ENCODE data around the gene PRDM15. TPM values are rescaled to one million over a fixed set of nuclear protein-coding genes. Genes with fewer than 3 reads are reported as not detected.

PRDM15 gene
- total RNA-seq, 1 experiment from 2014 or later: 5.7 TPM

GRCh38 chr21:41825216-41825615 is 53.9 kb downstream of the PRDM15 start:
- no peaks in the 10 kb centered on the region for H3K27me3 Mint-ChIP-seq (ENCODE audit: insufficient read depth, unreplicated experiment)
- no peak overlapping the region for H3K27ac Mint-ChIP-seq (ENCODE audit: low read depth, unreplicated experiment)
- intact Hi-C loops (cut with micrococcal nuclease): no loop called here
- no peak overlapping the region for H3K4me3 Mint-ChIP-seq (ENCODE audit: unreplicated experiment)
- peaks cover 16% of the 10 kb centered on the region for H3K36me3 Mint-ChIP-seq (ENCODE audit: insufficient read depth, unreplicated experiment)
- H3K9me3 Mint-ChIP-seq (ENCODE audit: unreplicated experiment): no peaks in the 10 kb centered on the region
- ChIA-PET CTCF (interaction anchor here (0.6 to 3.5 kb wide), 6 partner anchors 13 to 293 kb away, joined by 3 to 18 read pairs (median 3); no protein-coding TSS in a partner anchor), POLR2A (interaction anchor here (0.6 kb wide), 1 partner anchor 300 kb away, joined by 4 read pairs; no protein-coding TSS in a partner anchor)
- no TSS peak for BruUV-seq (replicated peaks)
- H3K4me1 Mint-ChIP-seq (ENCODE audit: insufficient read depth, unreplicated experiment): no peaks in the 10 kb centered on the region
- DNase-seq (ENCODE audit: unreplicated experiment): no peak
- TF ChIP-seq CTCF (IDR thresholded peaks at IDR 0.05; ENCODE audit: unreplicated experiment): no peak

- H3K27me3 Mint-ChIP-seq (ENCODE audit: insufficient read depth, unreplicated experiment): no peaks in the 10 kb centered on the region
- H3K9me3 Mint-ChIP-seq (ENCODE audit: unreplicated experiment): no peaks in the 10 kb centered on the region
- CTCF ChIA-PET: interaction anchor here (0.7 to 3.5 kb wide), 6 partner anchors 14 to 293 kb away, joined by 3 to 18 read pairs (median 3); no protein-coding TSS in a partner anchor
- peaks cover 16% of the 10 kb centered on the region for H3K36me3 Mint-ChIP-seq (ENCODE audit: insufficient read depth, unreplicated experiment)
- BruUV-seq (replicated peaks): no TSS peak
- DNase-seq (ENCODE audit: unreplicated experiment): no peak
- H3K4me1 Mint-ChIP-seq (ENCODE audit: insufficient read depth, unreplicated experiment): no peaks in the 10 kb centered on the region
- intact Hi-C loops (cut with micrococcal nuclease): no loop called here
- no peak overlapping the region for H3K4me3 Mint-ChIP-seq (ENCODE audit: unreplicated experiment)
- POLR2A ChIA-PET: interaction anchor here (0.6 kb wide), 1 partner anchor 301 kb away, joined by 4 read pairs; no protein-coding TSS in a partner anchor
- H3K27ac Mint-ChIP-seq (ENCODE audit: low read depth, unreplicated experiment): no peak overlapping the region
- TF ChIP-seq CTCF (IDR thresholded peaks at IDR 0.05; ENCODE audit: unreplicated experiment): no peak
Observed at GRCh38 chr21:41824466-41825207, 54.5 kb downstream of the PRDM15 start.

- DNase-seq (ENCODE audit: unreplicated experiment): no peak
- BruUV-seq (replicated peaks): no TSS peak
- no peak for TF ChIP-seq CTCF (IDR thresholded peaks at IDR 0.05; ENCODE audit: unreplicated experiment)
- CTCF ChIA-PET: interaction anchor here (0.6 to 3.5 kb wide), 3 partner anchors 37 to 294 kb away, joined by 3 to 18 read pairs (median 3); no protein-coding TSS in a partner anchor
- H3K9me3 Mint-ChIP-seq (ENCODE audit: unreplicated experiment): no peaks in the 10 kb centered on the region
- H3K4me1 Mint-ChIP-seq (ENCODE audit: insufficient read depth, unreplicated experiment): no peaks in the 10 kb centered on the region
- H3K36me3 Mint-ChIP-seq (ENCODE audit: insufficient read depth, unreplicated experiment): peaks cover 16% of the 10 kb centered on the region
- H3K27me3 Mint-ChIP-seq (ENCODE audit: insufficient read depth, unreplicated experiment): no peaks in the 10 kb centered on the region
- intact Hi-C loops (cut with micrococcal nuclease): no loop called here
- POLR2A ChIA-PET: no interaction called here
- H3K27ac Mint-ChIP-seq (ENCODE audit: low read depth, unreplicated experiment): no peak overlapping the region
- H3K4me3 Mint-ChIP-seq (ENCODE audit: unreplicated experiment): no peak overlapping the region
Observed at GRCh38 chr21:41823906-41824305, 55.2 kb downstream of the PRDM15 start.

GRCh38 chr21:41823166-41823565 is 56.0 kb downstream of the PRDM15 start:
- Mint-ChIP-seq H3K27me3 (ENCODE audit: insufficient read depth, unreplicated experiment) (no peaks in the 10 kb centered on the region), H3K9me3 (ENCODE audit: unreplicated experiment) (no peaks in the 10 kb centered on the region), H3K36me3 (ENCODE audit: insufficient read depth, unreplicated experiment) (peaks cover 16% of the 10 kb centered on the region), H3K4me1 (ENCODE audit: insufficient read depth, unreplicated experiment) (no peaks in the 10 kb centered on the region), H3K4me3 (ENCODE audit: unreplicated experiment) (no peak overlapping the region), H3K27ac (ENCODE audit: low read depth, unreplicated experiment) (no peak overlapping the region)
- no peak for DNase-seq (ENCODE audit: unreplicated experiment)
- ChIA-PET CTCF (interaction anchor here (0.6 kb wide), 1 partner anchor 36 kb away, joined by 3 read pairs; no protein-coding TSS in a partner anchor), POLR2A (no interaction called here)
- no peak for TF ChIP-seq CTCF (IDR thresholded peaks at IDR 0.05; ENCODE audit: unreplicated experiment)
- intact Hi-C loops (cut with micrococcal nuclease): no loop called here
- no TSS peak for BruUV-seq (replicated peaks)

Measured in MCF 10A (cell line).